NCI-H2227 (cell line): ENCODE data around the gene PSMD11.
"Not testable (repeated sequence)": the region's sequence is repeated elsewhere in the genome, so short reads cannot be mapped to it uniquely, and the experiment has no call there.

ENCODE experiments used
- DNase-seq: peaks from one replicate; lab custom pipeline; 2025; ENCODE audit not compliant: unreplicated experiment; lab: John Stamatoyannopoulos, UW

Gene PSMD11

DNA sequence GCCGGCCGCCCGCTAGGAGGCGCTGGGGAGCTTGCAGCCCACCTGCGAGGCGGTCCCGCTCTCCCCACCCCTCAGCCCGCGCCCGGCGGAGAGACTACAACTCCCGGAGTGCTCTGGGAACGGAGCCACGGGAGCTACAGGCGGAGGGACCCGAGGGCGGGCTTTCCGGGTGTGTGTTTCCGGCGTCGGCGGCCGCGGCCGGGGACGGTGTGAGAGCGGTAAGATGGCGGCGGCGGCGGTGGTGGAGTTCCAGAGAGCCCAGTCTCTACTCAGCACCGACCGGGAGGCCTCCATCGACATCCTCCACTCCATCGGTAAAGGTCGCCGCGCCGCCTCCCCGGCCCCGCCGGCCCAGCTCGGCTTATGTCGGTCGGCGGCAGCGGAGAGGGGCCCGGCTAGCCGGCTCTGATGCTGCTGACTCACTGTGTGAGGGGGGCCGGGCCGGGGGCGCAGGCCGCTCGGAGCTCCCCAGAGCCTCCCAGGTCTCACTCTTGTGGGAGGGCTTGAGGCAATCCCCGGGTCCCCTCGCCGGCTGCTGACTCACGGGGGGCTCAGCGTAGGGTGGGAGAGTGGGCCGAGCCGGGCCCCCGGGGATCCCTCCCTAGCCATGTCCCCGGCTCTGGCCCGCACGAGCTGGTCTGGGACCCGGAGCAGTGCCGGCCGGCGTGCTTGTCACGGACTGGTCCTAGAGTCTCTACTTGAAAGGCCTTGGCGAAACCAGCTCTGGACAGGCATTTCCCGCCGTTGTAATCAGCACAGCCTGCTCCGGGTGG, at the start of gene PSMD11:
PSMD11 (plus strand) TSS at position 210 of the 773 bp plus-strand sequence; CDS start at position 224, 14 bp downstream.
- DNase-seq: peak; percentile 96

DNA sequence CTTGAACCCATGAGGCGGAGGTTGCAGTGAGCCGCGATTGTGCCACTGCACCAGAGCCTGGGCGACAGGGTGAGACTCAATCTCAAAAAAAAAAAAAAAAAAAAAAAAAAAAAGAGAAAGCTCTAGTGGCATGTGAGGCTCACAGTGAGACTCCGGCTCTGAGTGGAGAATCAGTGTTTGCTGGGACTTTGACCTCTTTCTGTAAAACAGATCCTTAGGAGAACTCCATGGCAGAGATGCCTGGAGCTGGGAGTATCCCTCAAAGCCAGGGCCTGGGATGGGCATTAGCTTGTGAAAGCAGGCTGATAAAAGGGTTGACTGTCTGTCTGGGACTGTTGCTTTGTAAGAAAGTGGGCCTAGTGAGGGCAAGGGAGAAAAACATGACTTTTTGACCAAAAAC, 48.0 kb upstream of the PSMD11 start:
- no peak for DNase-seq

DNA sequence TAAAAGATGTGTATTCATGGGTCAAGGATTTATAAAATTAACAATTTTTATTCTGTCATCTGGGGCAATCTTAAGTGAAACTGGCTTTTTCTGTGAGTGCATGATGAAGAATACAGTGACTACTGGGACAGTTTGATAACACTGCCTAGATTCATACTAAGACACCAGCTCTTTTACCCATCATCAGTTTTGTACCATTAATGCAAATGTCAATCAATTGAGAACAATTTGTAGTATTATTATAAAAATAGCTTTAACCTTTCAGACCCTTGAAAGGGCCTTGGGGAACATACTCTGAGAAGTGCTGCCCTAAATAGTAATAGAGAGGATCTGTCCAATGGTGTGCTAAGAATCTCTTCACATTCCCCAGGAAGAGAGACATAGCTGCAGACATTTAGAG, 45.4 kb upstream of the PSMD11 start:
- no peak for DNase-seq

DNA sequence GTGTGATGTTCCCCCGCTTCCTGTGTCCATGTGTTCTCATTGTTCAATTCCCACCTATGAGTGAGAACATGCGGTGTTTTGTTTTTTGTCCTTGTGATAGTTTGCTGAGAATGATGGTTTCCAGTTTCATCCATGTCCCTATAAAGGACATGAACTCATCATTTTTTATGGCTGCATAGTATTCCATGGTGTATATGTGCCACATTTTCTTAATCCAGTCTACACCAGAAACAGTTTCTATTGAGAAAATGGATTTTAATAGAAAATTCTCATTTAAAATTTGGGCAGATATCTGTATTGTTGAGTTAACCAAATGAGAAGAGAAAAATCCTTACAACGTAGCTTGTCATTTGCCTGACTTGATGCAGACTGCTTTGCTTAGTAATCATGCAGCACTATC, 34.2 kb upstream of the PSMD11 start:
- DNase-seq: not testable (repeated sequence)

DNA sequence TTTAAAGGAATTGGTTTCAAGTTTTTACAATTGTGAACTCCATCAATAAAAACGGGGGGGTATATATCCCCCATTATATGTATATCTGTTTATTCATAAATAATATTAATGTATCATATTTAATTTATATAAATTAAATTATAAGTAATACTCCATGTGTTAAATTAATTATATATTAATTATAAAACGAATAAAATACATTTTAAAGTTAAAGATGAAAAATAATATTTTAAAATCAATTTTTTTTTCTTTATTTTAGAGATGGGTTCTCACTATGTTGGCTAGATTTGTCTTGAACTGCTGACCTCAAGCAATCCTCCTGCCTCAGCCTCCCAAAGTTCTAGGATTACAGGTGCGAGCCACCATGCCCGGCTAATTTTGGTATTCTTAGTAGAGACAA, 17.4 kb upstream of the PSMD11 start:
- no peak for DNase-seq

DNA sequence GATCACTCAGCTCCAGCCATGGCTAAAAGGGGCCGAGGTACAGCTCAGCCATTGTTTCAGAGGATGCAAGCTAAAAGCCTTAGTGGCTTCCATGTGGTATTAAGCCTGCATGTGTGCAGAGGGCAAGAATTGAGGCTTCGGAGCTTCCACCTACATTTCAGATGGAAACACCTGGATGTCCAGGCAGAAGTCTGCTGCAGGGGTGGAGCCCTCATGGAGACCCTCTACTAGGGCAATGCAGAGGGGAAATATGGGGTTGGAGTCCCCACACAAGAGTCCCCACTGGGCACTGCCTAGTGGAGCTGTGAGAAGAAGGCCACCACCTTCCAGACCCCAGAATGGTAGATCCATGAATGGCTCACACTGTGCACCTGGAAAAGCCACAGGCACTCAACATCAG, 14.7 kb upstream of the PSMD11 start:
- DNase-seq: no peak

DNA sequence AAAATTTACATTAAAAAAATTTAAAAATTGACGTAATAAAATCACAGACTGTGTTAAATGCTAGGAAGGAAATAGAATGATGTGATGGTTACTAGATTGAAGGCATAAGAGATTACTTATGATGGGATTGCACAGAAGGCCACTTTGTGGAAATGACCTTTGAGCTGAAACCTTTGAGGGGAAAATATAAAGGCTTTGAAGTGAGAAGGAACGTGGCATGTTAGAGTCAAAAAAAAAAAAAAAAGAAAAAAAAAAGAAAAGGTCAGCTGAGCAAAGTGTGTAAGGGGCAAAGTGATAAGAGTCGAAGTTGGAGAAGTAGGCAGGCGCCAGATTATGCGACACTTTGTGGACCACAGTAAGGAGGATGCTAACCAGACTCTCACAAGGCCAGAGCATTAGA, 3.6 kb upstream of the PSMD11 start:
- DNase-seq: no peak

DNA sequence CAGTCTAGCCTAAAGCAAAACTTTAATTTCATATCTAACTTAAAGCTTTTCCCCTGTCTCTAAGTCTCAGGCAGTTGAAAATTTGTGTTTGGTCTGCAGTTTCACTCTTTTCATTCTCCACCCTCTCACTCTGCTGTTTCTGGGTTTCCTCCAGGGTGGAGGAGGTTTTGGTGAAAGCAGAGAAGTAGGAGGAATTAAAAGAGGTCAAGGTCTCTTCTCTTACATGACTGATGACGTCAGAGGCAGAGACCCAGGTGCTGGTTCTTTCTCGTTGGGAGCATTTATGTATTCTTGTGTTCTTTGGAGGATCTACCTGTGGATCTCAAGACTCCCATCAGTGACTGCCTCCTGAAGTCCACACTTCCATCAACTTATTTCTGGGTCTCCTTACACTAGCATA, 2.4 kb upstream of the PSMD11 start:
- no peak for DNase-seq

DNA sequence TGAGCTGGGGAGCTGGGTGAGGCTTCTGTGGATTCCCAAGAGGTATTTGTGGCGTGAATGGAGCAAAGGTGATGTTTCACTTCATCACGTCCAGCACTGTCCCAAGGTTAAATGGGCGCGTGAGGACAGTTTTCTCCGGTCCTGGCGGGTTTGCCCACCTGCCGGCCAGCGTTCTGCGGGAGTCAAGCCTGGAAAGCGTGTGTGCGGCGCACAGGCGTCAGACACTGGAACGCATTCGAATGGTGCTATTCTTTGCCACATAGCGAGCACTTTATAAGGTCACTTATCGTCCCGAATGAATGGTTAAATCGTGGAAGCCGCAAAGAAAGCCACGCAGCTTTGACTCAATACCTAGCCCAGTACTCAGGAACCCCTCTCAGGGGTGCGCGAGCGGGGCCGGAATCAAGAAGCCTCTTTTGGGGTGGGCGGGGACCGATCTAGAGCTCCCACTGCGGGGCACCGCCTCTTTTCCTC, 446 bp upstream of the PSMD11 start:
- DNase-seq: no peak

DNA sequence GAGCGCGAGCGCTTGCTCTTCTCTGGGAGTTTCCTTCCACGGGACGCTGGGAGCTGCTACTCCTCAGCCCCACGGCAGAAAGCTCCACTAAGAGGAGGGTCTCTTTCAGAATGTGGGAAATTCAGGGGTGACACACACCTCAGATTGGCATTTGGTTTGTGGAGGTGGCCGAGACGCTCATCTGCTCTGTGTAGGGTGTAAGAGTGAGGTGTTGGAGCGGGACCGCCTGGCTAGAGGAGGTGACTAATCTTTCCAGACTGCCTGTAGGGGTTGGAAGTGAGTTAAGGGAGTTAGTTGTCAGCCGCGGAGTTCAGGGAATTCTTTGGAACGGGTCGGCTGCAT, 735 bp downstream of the PSMD11 start:
- DNase-seq: no peak

DNA sequence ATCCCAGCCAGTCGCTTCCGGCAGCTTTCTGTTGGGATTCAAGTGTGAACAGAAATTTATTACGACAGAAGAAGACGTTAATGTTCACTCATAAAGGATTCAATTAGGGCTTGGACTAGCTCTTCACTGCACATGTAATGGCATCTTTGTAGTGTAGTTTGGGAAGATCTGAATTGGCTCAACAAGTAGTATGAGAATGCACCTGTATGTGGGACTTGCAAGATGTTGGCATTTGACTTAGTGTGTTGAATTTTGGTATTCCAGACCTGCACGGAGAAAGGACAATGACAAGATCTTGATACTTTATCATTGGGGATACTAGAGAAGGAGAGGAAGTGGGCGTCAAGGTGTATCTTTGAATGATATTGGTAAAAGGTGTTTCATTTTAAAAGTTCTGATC, 1.2 kb downstream of the PSMD11 start:
- no peak for DNase-seq

DNA sequence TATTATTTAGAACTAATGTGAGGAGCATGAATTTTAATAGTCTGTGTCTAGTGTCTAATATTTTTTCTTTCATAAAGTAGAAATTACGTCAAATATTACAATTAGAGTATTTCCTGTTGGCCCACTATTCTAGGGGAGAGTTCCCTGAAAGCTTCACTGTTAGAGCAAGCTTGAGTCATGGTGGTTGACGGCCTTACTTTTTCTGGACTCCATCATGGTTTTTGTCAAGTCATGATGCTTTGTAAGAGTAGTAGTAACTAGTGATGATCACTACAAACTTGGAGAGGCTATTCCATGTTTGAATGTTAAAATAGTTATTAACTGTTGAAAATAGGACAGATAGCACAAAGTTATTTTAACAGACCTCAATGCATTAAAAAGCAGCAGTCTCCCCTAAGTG, 1.7 kb downstream of the PSMD11 start:
- DNase-seq: no peak

DNA sequence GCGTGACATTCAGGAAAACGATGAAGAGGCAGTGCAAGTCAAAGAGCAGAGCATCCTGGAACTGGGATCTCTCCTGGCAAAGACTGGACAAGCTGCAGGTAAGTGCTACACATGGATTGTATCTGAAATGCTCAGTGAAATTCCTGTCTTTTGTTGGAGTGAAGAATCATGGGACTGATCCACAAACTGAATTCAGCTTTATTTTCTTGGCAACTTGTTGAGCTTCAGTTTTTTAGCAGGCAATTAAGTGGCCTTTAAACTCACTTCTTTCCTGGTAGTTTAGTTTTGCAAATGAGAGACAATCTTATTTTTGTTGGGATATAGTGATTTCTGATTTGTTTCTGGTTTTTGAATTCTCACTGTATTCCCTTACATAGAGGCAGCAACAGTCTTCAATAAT, 2.6 kb downstream of the PSMD11 start:
- no peak for DNase-seq

DNA sequence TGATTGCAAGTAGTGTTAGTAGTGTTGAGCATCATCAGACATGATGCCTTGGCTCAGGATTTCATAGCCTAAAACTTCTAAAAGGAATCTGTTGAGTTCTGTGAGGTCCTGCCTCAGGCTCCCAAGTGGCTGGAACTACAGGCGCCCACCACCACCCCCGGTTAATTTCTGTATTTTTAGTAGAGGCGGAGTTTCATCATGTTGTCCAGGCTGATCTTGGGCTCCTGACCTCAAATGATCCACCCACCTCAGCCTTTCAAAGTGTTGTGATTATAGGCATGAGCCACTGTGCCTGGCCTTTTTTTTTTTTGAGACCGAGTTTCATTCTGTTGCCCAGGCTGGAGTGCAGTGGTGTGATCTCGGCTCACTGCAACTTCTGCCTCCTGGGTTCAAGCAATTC, 5.7 kb downstream of the PSMD11 start:
- no peak for DNase-seq

DNA sequence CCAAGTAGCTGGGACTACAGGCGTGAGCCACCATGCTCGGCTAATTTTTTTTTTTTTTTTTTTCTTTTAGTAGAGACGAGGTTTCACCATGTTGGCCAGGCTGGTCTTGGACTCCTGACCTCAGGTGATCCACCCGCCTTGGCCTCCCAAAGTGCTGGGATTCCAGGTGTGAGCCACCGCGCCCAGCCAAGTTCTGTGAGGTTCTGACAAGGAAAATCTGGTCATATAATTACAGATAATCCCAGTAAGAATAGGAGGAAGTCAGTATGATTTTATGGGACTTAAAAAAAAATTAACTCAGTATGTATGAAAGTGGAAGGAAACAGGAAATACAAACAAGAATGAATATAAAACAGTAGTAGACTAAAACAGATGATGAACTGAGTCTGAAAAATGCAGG, 6.1 kb downstream of the PSMD11 start:
- DNase-seq: not testable (repeated sequence)

DNA sequence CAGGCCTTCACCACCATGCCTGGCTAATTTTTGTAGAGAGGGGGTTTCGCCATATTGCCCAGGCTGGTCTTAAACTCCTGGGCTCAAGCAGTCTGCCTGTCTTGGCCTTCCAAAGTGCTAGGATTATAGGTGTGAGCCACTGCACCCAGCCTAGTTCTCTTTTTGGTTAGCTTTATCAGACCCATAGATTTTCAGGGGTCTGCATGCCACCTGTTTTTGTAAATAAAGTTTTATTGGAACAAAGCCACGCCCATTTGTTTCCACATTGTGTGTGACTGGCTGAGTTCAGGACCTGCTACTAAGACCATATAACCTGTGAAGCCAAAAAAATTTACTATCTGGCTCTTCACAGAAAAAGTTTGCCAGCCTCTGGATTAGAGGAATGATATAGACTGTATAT, 7.6 kb downstream of the PSMD11 start:
- no peak for DNase-seq

DNA sequence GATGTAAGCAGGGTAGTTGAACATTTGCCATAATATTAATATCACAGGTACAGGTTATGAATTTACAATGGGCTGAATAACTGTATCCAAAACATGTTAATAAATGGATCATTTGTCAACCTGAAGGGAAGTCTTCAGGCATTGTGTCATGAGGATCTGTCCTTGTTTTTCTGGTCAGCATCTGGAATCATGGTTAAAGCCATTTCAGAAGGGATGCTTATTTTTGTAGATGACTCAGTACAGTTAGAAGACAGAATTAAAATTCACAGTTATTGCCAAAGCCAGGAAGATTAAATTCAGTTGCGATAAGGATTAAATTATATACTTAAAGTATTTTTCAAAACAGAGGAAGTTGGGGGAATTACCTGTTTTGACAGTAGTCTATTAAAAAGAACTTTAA, 8.0 kb downstream of the PSMD11 start:
- DNase-seq: no peak

DNA sequence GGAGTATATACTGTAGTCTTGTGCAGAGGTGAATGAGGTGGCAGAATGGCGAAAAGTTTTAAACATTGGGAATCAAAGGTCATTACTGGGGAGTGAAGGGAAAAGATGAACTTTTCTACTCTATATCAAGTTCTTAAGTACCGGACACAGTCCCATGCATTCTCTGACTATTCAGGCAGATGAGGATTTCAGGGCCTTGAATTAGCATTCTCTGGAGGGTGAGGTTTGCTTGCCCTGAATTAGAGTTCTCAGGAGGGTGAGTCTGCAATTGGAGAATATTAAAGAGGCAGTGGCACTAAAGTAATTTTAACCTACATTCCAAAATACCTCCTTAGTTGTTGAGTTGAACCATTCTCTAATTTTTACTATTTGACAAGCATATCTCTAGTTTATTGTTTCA, 9.1 kb downstream of the PSMD11 start:
- no peak for DNase-seq

DNA sequence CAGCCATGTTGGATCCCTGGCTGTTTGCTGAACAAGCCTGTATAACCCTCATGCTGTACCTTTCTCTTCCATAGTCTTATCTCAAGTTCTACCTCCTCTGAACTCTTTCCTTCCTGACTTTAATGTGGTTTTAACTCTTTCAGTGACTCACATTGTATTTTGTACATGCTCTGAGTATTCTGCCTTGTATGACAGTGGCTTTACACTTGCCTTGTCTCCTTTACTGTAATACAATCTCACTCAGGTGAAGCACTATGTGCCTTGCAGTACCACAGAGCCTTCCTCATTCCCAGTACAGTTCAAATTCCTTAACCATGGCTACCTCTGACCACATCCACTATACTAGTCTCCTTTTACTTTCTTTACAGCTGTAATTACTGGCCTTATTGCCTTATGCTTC, 14.1 kb downstream of the PSMD11 start:
- DNase-seq: no peak

DNA sequence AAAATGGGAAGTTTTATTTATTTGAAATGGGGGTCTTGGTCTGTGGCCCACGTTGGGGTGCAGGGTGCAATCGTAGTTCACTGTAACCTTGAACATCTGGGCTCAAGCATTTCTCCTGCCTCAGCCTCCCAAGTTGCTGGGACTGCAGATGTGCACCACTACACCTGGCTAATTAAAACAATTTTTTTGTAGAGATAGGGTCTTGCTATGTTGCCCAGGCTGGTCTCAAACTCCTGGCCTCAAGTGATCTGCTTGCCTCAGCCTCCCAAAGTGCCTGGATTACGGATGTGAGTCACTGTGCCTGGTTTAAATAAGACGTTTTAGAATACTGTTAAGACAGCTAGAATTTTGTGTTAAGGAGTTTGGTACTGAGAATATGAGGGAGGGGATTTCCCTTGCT, 15.7 kb downstream of the PSMD11 start:
- DNase-seq: no peak

DNA sequence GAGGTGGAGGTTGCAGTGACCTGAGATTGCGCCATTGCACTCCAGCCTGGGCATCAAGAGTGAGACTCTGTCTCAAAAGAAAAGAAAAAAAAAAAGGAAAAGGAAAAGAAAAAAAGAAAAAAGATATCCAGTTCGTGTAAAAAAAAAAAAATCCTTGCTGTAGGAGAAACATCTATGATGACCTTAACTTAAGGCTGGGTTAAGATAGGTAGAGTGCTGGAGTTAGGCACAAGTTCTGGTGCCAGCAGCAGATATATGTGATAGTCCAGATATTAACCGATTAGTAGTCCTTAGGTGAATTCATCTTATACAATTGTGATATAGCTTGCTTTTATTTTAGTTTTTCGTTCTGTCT, 17.2 kb downstream of the PSMD11 start:
- DNase-seq: no peak

DNA sequence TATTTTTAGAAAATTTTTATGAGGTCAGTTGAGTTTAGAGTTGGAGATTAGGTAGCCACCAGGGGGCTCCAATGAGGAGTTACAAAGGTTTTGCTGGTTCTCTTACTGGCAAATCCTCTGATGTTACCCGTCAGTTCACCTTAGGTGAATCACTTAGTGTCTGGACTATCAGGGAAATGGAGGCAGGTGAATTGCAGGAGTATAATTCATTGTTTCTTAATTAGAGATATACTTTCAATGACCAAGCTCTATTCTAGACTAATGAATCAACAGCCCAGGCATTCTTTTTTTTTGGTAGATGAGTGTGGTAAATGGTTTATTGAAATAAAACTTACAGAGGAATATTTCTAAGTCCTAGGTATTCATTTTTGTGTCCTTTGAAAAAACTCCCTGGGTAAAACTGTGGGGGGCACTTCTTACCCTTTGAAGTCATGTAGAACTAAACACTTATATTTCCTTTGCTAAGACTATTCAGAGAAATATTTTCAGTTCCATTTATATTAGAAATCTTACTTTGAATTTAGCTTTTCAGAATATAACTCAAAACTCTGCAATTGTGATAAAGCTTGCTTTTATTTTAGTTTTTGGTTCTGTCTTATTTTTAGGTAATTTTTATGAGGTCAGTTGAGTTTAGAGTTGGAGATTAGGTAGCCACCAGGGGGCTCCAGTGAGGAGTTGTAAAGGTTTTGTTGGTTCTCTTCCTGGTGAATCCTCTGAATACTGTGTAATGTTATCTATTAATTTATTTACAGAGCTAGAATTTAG, 17.7 kb downstream of the PSMD11 start:
- peak; percentile 52 for DNase-seq

DNA sequence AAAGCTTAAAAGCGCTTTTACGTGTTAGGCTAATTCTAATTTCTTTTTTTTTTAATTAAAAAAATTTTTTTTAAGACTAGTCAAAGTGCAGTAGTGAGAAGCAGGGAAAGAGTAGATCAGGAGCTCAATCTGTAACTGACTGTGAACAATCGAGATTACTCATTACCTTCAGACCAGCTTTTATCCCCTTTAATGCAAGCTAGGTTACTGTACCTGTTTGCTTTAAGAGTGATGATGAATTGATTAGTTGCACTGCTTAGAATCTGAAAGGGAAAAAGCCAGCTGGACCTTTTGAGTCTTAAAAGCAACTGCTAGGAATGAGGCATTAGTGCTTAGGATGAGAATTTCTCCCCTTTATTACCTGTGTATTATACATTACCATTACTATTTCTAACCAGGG, 19.0 kb downstream of the PSMD11 start:
- no peak for DNase-seq
